ENCODE results near the gene SCARF2.
"Not testable (repeated sequence)": the region's sequence is repeated elsewhere in the genome, so short reads cannot be mapped to it uniquely, and the experiment has no call there.

SCARF2 gene

GRCh38 chr22:20412474-20413216, 25.0 kb downstream of the SCARF2 start:
- no peak for TF ChIP-seq CTCF (IDR thresholded peaks at IDR 0.05; ENCODE audit: control insufficient read depth, extremely low read depth, insufficient read depth)
- H3K4me3 ChIP-seq (ENCODE audit: low read depth, low read length) = no peak overlapping the region
- no peak for DNase-seq (ENCODE audit: low read depth)

DNA sequence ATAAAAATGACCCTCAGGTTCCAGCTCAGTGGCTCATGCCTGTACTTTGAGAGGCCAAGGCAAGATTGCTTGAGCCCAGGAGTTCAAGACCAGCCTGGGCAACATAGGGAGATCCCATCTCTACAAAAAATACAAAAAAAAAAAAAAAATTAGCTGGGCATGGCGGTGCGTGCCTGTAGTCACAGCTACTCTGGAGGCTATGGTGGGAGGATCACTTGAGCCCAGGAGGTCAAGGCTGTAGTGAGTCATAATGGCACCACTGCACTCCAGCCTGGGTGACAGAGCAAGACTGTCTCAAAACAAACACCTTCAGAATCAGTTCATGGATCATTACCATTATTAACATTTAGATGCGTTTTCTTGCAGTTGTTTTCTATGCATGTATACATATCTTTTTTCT, 28.2 kb downstream of the SCARF2 start:
- not testable (repeated sequence) for H3K4me3 ChIP-seq (ENCODE audit: low read depth, low read length); DNase-seq (ENCODE audit: low read depth)

GRCh38 chr22:20408891-20409290, 28.7 kb downstream of the SCARF2 start:
- DNase-seq (ENCODE audit: low read depth) = no peak
- TF ChIP-seq CTCF (IDR thresholded peaks at IDR 0.05; ENCODE audit: control insufficient read depth, extremely low read depth, insufficient read depth) = no peak
- no peak overlapping the region for H3K4me3 ChIP-seq (ENCODE audit: low read depth, low read length)

- no peak for DNase-seq (ENCODE audit: low read depth)
- TF ChIP-seq CTCF (IDR thresholded peaks at IDR 0.05; ENCODE audit: control insufficient read depth, extremely low read depth, insufficient read depth) = no peak
- H3K4me3 ChIP-seq (ENCODE audit: low read depth, low read length) = no peak overlapping the region
Measured at GRCh38 chr22:20407829-20408228, 29.8 kb downstream of the SCARF2 start.

GRCh38 chr22:20406686-20407408, 30.8 kb downstream of the SCARF2 start:
- no peak for DNase-seq (ENCODE audit: low read depth)
- no peak overlapping the region for H3K4me3 ChIP-seq (ENCODE audit: low read depth, low read length)
- TF ChIP-seq CTCF (IDR thresholded peaks at IDR 0.05; ENCODE audit: control insufficient read depth, extremely low read depth, insufficient read depth) = no peak

DNA sequence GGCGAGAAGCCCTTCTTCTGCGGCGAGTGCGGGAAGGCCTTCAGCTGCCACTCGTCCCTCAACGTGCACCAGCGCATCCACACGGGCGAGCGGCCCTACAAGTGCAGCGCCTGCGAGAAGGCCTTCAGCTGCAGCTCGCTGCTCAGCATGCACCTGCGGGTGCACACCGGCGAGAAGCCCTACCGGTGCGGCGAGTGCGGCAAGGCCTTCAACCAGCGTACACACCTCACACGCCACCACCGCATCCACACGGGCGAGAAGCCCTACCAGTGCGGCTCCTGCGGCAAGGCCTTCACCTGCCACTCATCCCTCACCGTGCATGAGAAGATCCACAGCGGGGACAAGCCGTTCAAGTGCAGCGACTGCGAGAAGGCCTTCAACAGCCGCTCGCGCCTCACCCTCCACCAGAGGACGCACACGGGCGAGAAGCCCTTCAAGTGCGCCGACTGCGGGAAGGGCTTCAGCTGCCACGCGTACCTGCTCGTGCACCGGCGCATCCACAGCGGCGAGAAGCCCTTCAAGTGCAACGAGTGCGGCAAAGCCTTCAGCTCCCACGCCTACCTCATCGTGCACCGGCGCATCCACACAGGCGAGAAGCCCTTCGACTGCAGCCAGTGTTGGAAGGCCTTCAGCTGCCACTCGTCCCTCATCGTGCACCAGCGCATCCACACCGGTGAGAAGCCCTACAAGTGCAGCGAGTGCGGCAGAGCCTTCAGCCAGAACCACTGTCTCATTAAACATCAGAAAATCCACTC, 31.5 kb downstream of the SCARF2 start:
- no peak for TF ChIP-seq CTCF (IDR thresholded peaks at IDR 0.05; ENCODE audit: control insufficient read depth, extremely low read depth, insufficient read depth)
- H3K4me3 ChIP-seq (ENCODE audit: low read depth, low read length) = no peak overlapping the region
- no peak for DNase-seq (ENCODE audit: low read depth)

- DNase-seq (ENCODE audit: low read depth) = no peak
- H3K4me3 ChIP-seq (ENCODE audit: low read depth, low read length) = no peak overlapping the region
- no peak for TF ChIP-seq CTCF (IDR thresholded peaks at IDR 0.05; ENCODE audit: control insufficient read depth, extremely low read depth, insufficient read depth)
Measured at GRCh38 chr22:20405291-20405930, 32.2 kb downstream of the SCARF2 start.

All from LNCaP clone FGC (cell line).